ENCODE measurements around the gene USP20.

The USP20 gene

GRCh38 chr9:129823935-129824601 lies 11.2 kb upstream of the USP20 start, which contains the start of gene TOR1A:
TOR1A (minus strand) TSS chr9:129824136; CDS start chr9:129824085, 51 bp downstream.
- DNase-seq = peak; percentile 87

- DNase-seq = no peak
Measured at GRCh38 chr9:129826344-129826743, 8.9 kb upstream of the USP20 start.

- no peak for DNase-seq
Measured at GRCh38 chr9:129826759-129827158, 8.5 kb upstream of the USP20 start.

GRCh38 chr9:129828051-129828450 lies 7.2 kb upstream of the USP20 start:
- DNase-seq = peak; percentile 83

GRCh38 chr9:129828969-129829368 lies 6.3 kb upstream of the USP20 start:
- DNase-seq = no peak

GRCh38 chr9:129832982-129833381 lies 2.3 kb upstream of the USP20 start:
- no peak for DNase-seq

GRCh38 chr9:129834489-129835127 lies 650 bp upstream of the USP20 start:
- no peak for DNase-seq

GRCh38 chr9:129835860-129836223 lies 584 bp downstream of the USP20 start:
- DNase-seq = no peak

- DNase-seq = peak; percentile 58
Measured at GRCh38 chr9:129836311-129837007, 1.2 kb downstream of the USP20 start.

GRCh38 chr9:129838707-129839259 lies 3.5 kb downstream of the USP20 start:
- peak; percentile 31 for DNase-seq

- DNase-seq = no peak
Measured at GRCh38 chr9:129839324-129840023, 4.2 kb downstream of the USP20 start.

- no peak for DNase-seq
Measured at GRCh38 chr9:129840034-129840433, 4.8 kb downstream of the USP20 start.

- DNase-seq = no peak
Measured at GRCh38 chr9:129841071-129841470, 5.8 kb downstream of the USP20 start.

- no peak for DNase-seq
Measured at GRCh38 chr9:129845373-129845772, 10.1 kb downstream of the USP20 start.

- DNase-seq = no peak
Measured at GRCh38 chr9:129848712-129849441, 13.6 kb downstream of the USP20 start.

- no peak for DNase-seq
Measured at GRCh38 chr9:129849901-129850300, 14.6 kb downstream of the USP20 start.

- DNase-seq = no peak
Measured at GRCh38 chr9:129850821-129851550, 15.7 kb downstream of the USP20 start.

GRCh38 chr9:129851821-129852220 lies 16.6 kb downstream of the USP20 start:
- DNase-seq = no peak

GRCh38 chr9:129852579-129852978 lies 17.3 kb downstream of the USP20 start:
- DNase-seq = no peak

GRCh38 chr9:129853614-129854013 lies 18.4 kb downstream of the USP20 start:
- no peak for DNase-seq

- peak; percentile 45 for DNase-seq
Measured at GRCh38 chr9:129854588-129855110, 19.4 kb downstream of the USP20 start.

Measured in GDM1 (cell line).